HepG2 (cell line): Measurements from ENCODE around the gene IL17RC. TPM values are rescaled to one million over a fixed set of nuclear protein-coding genes. Genes with fewer than 3 reads are reported as not detected.

ENCODE experiments used
- ARNT2 ChIP-seq: sonication (generic); formaldehyde crosslinking; IDR thresholded peaks from 2 replicates; pipeline ENCODE4 v1.8.0; 2022; ENCODE audit warnings: mild to moderate bottlenecking, low read depth, missing genetic modification reagents, moderate library complexity
- ATF4 ChIP-seq, 2 experiments: fragments of 450-650 bp in 1 of 2; sonication (generic) in 1 of 2; formaldehyde crosslinking; IDR thresholded peaks; 2 replicates each; pipeline versions ENCODE4 v1.5.0 to v1.8.0; 2020 to 2022; ENCODE audit warnings: mild to moderate bottlenecking in 1 of 2, missing genetic modification reagents in 1 of 2
- CBX5 ChIP-seq: sonication (generic); formaldehyde crosslinking; IDR thresholded peaks from 2 replicates; pipeline ENCODE4 v1.4.0; 2020; ENCODE audit warnings: missing genetic modification reagents, borderline replicate concordance
- CCDC6 ChIP-seq: sonication (generic); formaldehyde crosslinking; IDR thresholded peaks from 2 replicates; pipeline ENCODE4 v1.8.1; 2022; ENCODE audit warnings: mild to moderate bottlenecking, missing genetic modification reagents, moderate library complexity
- CREB3 ChIP-seq: sonication (generic); formaldehyde crosslinking; IDR thresholded peaks from 2 replicates; pipeline ENCODE4 v1.5.0; 2020; ENCODE audit warnings: missing genetic modification reagents
- DRAP1 ChIP-seq: IDR thresholded peaks from 2 replicates; pipeline ENCODE4 v1.6.1; 2016; ENCODE audit warnings: missing genetic modification reagents, missing compliant biosample characterization
- FOXP1 ChIP-seq, 2 experiments: fragments of 450-650 bp in 1 of 2; IDR thresholded peaks; 2 replicates each; pipeline ENCODE4 v1.6.1; 2017 to 2018; ENCODE audit warnings: antibody characterized with exemption in 1 of 2
- GATA4 ChIP-seq: sonication (generic); IDR thresholded peaks from 2 replicates; pipeline ENCODE4 v1.6.1; 2016; ENCODE audit warnings: antibody characterized with exemption, low read depth, borderline replicate concordance
- MAFG ChIP-seq: sonication (generic); formaldehyde crosslinking; IDR thresholded peaks from 2 replicates; pipeline ENCODE4 v1.5.1; 2020; ENCODE audit warnings: mild to moderate bottlenecking, missing genetic modification reagents
- MYC ChIP-seq: sonication (generic); formaldehyde crosslinking; IDR thresholded peaks from 2 replicates; pipeline ENCODE4 v1.9.0; 2021; ENCODE audit warnings: missing genetic modification reagents, borderline replicate concordance
- NR1H2 ChIP-seq: sonication (generic); formaldehyde crosslinking; IDR thresholded peaks from 2 replicates; pipeline ENCODE4 v1.8.1; 2022; ENCODE audit warnings: low read depth, missing genetic modification reagents, borderline replicate concordance
- PRDM15 ChIP-seq: sonication (generic); formaldehyde crosslinking; IDR thresholded peaks from 2 replicates; pipeline ENCODE4 v1.4.0; 2020; ENCODE audit warnings: missing genetic modification reagents
- RBM22 ChIP-seq: fragments of 200-400 bp; formaldehyde crosslinking; optimal IDR thresholded peaks from 2 replicates; pipeline ENCODE3; 2017; ENCODE audit warnings: mild to moderate bottlenecking, low read length, moderate library complexity
- REPIN1 ChIP-seq: sonication (generic); formaldehyde crosslinking; IDR thresholded peaks from 2 replicates; pipeline ENCODE4 v1.8.0; 2022; ENCODE audit warnings: missing genetic modification reagents, low read depth, mild to moderate bottlenecking, borderline replicate concordance
- RFX1 ChIP-seq: fragments of 450-650 bp; IDR thresholded peaks from 2 replicates; pipeline ENCODE4 v1.6.1; 2017
- SIX4 ChIP-seq: sonication (generic); formaldehyde crosslinking; IDR thresholded peaks from 2 replicates; pipeline ENCODE4 v1.4.0; 2020; ENCODE audit warnings: missing genetic modification reagents
- SUZ12 ChIP-seq: fragments of 150-350 bp; IDR thresholded peaks from 2 replicates; pipeline ENCODE4 v1.6.1; 2014; ENCODE audit warnings: low read depth, low read length
- TAF15 ChIP-seq: fragments of 200-400 bp; formaldehyde crosslinking; IDR thresholded peaks from one replicate; pipeline ENCODE4 v1.6.1; 2018; ENCODE audit warnings: mild to moderate bottlenecking, low read depth, low read length; ENCODE audit not compliant: poor library complexity, severe bottlenecking
- TCF7 ChIP-seq: sonication (generic); IDR thresholded peaks from 2 replicates; pipeline ENCODE4 v1.6.1; 2016; ENCODE audit warnings: antibody characterized with exemption, low read depth
- U2AF2 ChIP-seq: fragments of 200-400 bp; formaldehyde crosslinking; IDR thresholded peaks from 2 replicates; pipeline ENCODE4 v1.6.1; 2017; ENCODE audit warnings: low read depth, mild to moderate bottlenecking, low read length
- ZNF10 ChIP-seq: sonication (generic); formaldehyde crosslinking; IDR thresholded peaks from 2 replicates; pipeline ENCODE4 v1.4.0; 2020; ENCODE audit warnings: mild to moderate bottlenecking, low read depth, missing genetic modification reagents, borderline replicate concordance
- ZNF572 ChIP-seq: sonication (generic); formaldehyde crosslinking; IDR thresholded peaks from 2 replicates; pipeline ENCODE4 v1.5.1; 2020; ENCODE audit warnings: mild to moderate bottlenecking, missing genetic modification reagents
- ZNF703 ChIP-seq: sonication (generic); formaldehyde crosslinking; IDR thresholded peaks from 2 replicates; pipeline ENCODE4 v1.5.1; 2020; ENCODE audit warnings: missing genetic modification reagents, mild to moderate bottlenecking, moderate library complexity, borderline replicate concordance
- ZSCAN21 ChIP-seq: sonication (generic); formaldehyde crosslinking; IDR thresholded peaks from 2 replicates; pipeline ENCODE4 v1.8.0; 2022; ENCODE audit warnings: mild to moderate bottlenecking, missing genetic modification reagents, moderate library complexity, borderline replicate concordance
- polyA plus RNA-seq, 8 experiments: library from polyadenylated mRNA; depleted of rRNA in 3 of 8; stranded (reverse) in 7 of 8; unstranded in 1 of 8; fragments of >200 nt; fragmentation: Illumina TruSeq in 4 of 8; extraction: Trizol in 4 of 8; gene quantifications; 2 replicates each; pipeline versions ENCODE4 v1.2.1 to v1.2.3, GENCODE V29; 2011 to 2016; ENCODE audit warnings: low read depth in 4 of 8, missing spikeins in 1 of 8, mixed read lengths in 1 of 8; ENCODE audit not compliant: insufficient read depth in 1 of 8
- total RNA-seq, 5 experiments: library from RNA; depleted of rRNA; stranded (reverse); fragments of >200 nt; fragmentation: Illumina TruSeq; extraction: Trizol; gene quantifications; 2 replicates each; pipeline ENCODE4 v1.2.3, GENCODE V29; 2016; ENCODE audit warnings: low read depth in 1 of 5

IL17RC gene
- total and polyA plus RNA-seq, 2 of the 13 experiments (the other 11 are each of a cell fraction or from before 2014, with no cell fraction given), result 20.7 to 24.0 TPM

GRCh38 chr3:9897408-9898372 lies 19.2 kb upstream of the IL17RC start (continued):
- TF ChIP-seq ZSCAN21 (CRISPR knock-in tag), result no peak
- no peak for TF ChIP-seq FOXP1 (IDR thresholded peaks at IDR 0.05)
- 0 out of 2 replicates have a peak, but pooled peaks have one; percentile 30 for TF ChIP-seq FOXP1 (CRISPR knock-in tag; IDR thresholded peaks at IDR 0.05)
- TF ChIP-seq PRDM15, result no peak
- TF ChIP-seq ZNF10 (CRISPR knock-in tag), result no peak
- TF ChIP-seq MYC (CRISPR knock-in tag), result no peak
- peak; percentile 9; the same call in 1 of the 2 replicates for TF ChIP-seq TCF7
- no peak for TF ChIP-seq REPIN1 (CRISPR knock-in tag)
- TF ChIP-seq DRAP1 (CRISPR knock-in tag), result peak; percentile 53; the same call in 1 of the 2 replicates
- no peak for TF ChIP-seq CBX5
- no peak for TF ChIP-seq NR1H2 (CRISPR knock-in tag)
- no peak for TF ChIP-seq ZNF572 (CRISPR knock-in tag)
- TF ChIP-seq CREB3 (CRISPR knock-in tag), result no peak
- TF ChIP-seq SIX4 (CRISPR knock-in tag), result no peak
- TF ChIP-seq TAF15, result no peak
- TF ChIP-seq ARNT2 (CRISPR knock-in tag), result no peak
- no peak for TF ChIP-seq SUZ12
- no peak; the same call in 1 of the 2 replicates for TF ChIP-seq RFX1
- no peak for TF ChIP-seq MAFG (CRISPR knock-in tag)
- TF ChIP-seq RBM22, result no peak
- TF ChIP-seq U2AF2, result no peak
- TF ChIP-seq CCDC6 (CRISPR knock-in tag), result 0 out of 2 replicates have a peak, but pooled peaks have one; percentile 52
- TF ChIP-seq GATA4, result no peak
- no peak for TF ChIP-seq ATF4 (CRISPR knock-in tag; IDR thresholded peaks at IDR 0.05)
- TF ChIP-seq ZNF703 (CRISPR knock-in tag), result no peak
